Measurements from ENCODE around the gene ANKRA2. TPM values are rescaled to one million over a fixed set of nuclear protein-coding genes. Genes with fewer than 3 reads are reported as not detected.

The ANKRA2 gene
- total RNA-seq, 4 donors from 2014 or later, result 17.6 to 50.9 (median 22.2) TPM

GRCh38 chr5:73540192-73540591 lies 25.2 kb downstream of the ANKRA2 start:
- no peak for DNase-seq
- TF ChIP-seq POLR2A (IDR thresholded peaks at IDR 0.05) (no peak), EP300 (IDR thresholded peaks at IDR 0.05; ENCODE audit: low read depth) (no peak), CTCF (IDR thresholded peaks at IDR 0.05) (no peak), POLR2AphosphoS5 (IDR thresholded peaks at IDR 0.05) (no peak)
- Histone ChIP-seq H3K4me1 (peaks cover 0 to 37% (median 24%) of the 10 kb centered on the region in 4 donors), H3K9me3 (no peaks in the 10 kb centered on the region), H3K27me3 (no peaks in the 10 kb centered on the region), H3K4me3 (no peak overlapping the region), H3K36me3 (no peaks in the 10 kb centered on the region), H3K27ac (no peak overlapping the region)
- intact Hi-C loops (cut with DNase I; ENCODE audit: low total_unique reads), result no loop called here
- in situ Hi-C loops (cut with MboI; ENCODE audit: low pct_ligation_motif_present in 1 of 4, low pct_unique_long_range_greater_than_20kb in 1 of 4, low sequenced_read_pairs in 3 of 4), result no loop called here
- WGBS, 2 donors (ENCODE audit: low coverage in 1 of 2), result 56 to 75% methylated on average over 2 to 3 of the region's 3 CpGs

GRCh38 chr5:73539730-73540129 lies 25.7 kb downstream of the ANKRA2 start:
- in situ Hi-C loops (cut with MboI; ENCODE audit: low pct_ligation_motif_present in 1 of 4, low pct_unique_long_range_greater_than_20kb in 1 of 4, low sequenced_read_pairs in 3 of 4), result no loop called here
- no peaks in the 10 kb centered on the region for H3K9me3 ChIP-seq
- peaks cover 0 to 33% (median 19%) of the 10 kb centered on the region in 4 donors for H3K4me1 ChIP-seq
- no peak for TF ChIP-seq EP300 (IDR thresholded peaks at IDR 0.05; ENCODE audit: low read depth)
- TF ChIP-seq CTCF (IDR thresholded peaks at IDR 0.05), result no peak
- TF ChIP-seq POLR2AphosphoS5 (IDR thresholded peaks at IDR 0.05), result no peak
- TF ChIP-seq POLR2A (IDR thresholded peaks at IDR 0.05), result no peak
- H3K36me3 ChIP-seq, result no peaks in the 10 kb centered on the region
- no peak for DNase-seq
- H3K27me3 ChIP-seq, result no peaks in the 10 kb centered on the region
- no peak overlapping the region for H3K4me3 ChIP-seq
- WGBS, 2 donors (ENCODE audit: low coverage in 1 of 2), result 90 to 100% methylated on average over 2 of the region's 2 CpGs
- intact Hi-C loops (cut with DNase I; ENCODE audit: low total_unique reads), result no loop called here
- no peak overlapping the region for H3K27ac ChIP-seq

GRCh38 chr5:73534971-73535370 lies 30.5 kb downstream of the ANKRA2 start:
- H3K27ac ChIP-seq, result no peak overlapping the region
- H3K4me3 ChIP-seq, result no peak overlapping the region
- 85 to 89% methylated on average over 2 of the region's 2 CpGs for WGBS, 2 donors (ENCODE audit: low coverage in 1 of 2)
- H3K9me3 ChIP-seq, result no peaks in the 10 kb centered on the region
- DNase-seq, result no peak
- in situ Hi-C loops (cut with MboI; ENCODE audit: low pct_ligation_motif_present in 1 of 4, low pct_unique_long_range_greater_than_20kb in 1 of 4, low sequenced_read_pairs in 3 of 4) (no loop called here), intact Hi-C loops (cut with DNase I; ENCODE audit: low total_unique reads) (no loop called here)
- H3K36me3 ChIP-seq, result no peaks in the 10 kb centered on the region
- no peaks in the 10 kb centered on the region for H3K4me1 ChIP-seq
- peaks cover 8% of the 10 kb centered on the region for H3K27me3 ChIP-seq
- TF ChIP-seq EP300 (IDR thresholded peaks at IDR 0.05; ENCODE audit: low read depth) (no peak), POLR2AphosphoS5 (IDR thresholded peaks at IDR 0.05) (no peak), POLR2A (IDR thresholded peaks at IDR 0.05) (no peak), CTCF (IDR thresholded peaks at IDR 0.05) (no peak)

GRCh38 chr5:73534011-73534644 lies 31.3 kb downstream of the ANKRA2 start:
- in situ Hi-C loops (cut with MboI; ENCODE audit: low pct_ligation_motif_present in 1 of 4, low pct_unique_long_range_greater_than_20kb in 1 of 4, low sequenced_read_pairs in 3 of 4), result no loop called here
- H3K4me3 ChIP-seq, result no peak overlapping the region
- no peak overlapping the region for H3K27ac ChIP-seq
- 82 to 84% methylated on average over 5 of the region's 5 CpGs for WGBS, 2 donors (ENCODE audit: low coverage in 1 of 2)
- no peaks in the 10 kb centered on the region for H3K9me3 ChIP-seq
- no peak for TF ChIP-seq POLR2AphosphoS5 (IDR thresholded peaks at IDR 0.05)
- TF ChIP-seq EP300 (IDR thresholded peaks at IDR 0.05; ENCODE audit: low read depth), result no peak
- no peak for TF ChIP-seq CTCF (IDR thresholded peaks at IDR 0.05)
- no peak for TF ChIP-seq POLR2A (IDR thresholded peaks at IDR 0.05)
- no peak for DNase-seq
- no peaks in the 10 kb centered on the region for H3K36me3 ChIP-seq
- intact Hi-C loops (cut with DNase I; ENCODE audit: low total_unique reads), result no loop called here
- H3K4me1 ChIP-seq, result no peaks in the 10 kb centered on the region
- H3K27me3 ChIP-seq, result peaks cover 13% of the 10 kb centered on the region
